GM23248 (cell line): ENCODE data around the gene ATAD1. TPM values are rescaled to one million over a fixed set of nuclear protein-coding genes. Genes with fewer than 3 reads are reported as not detected.

Experiments
- DNase-seq: peaks from one replicate; pipeline ENCODE4 v3.0.0-alpha.2; 2015
- H2AFZ ChIP-seq: fragments of 200-600 bp; sonication (generic); 2 replicates; pipeline ENCODE4 v1.6.1; 2016; ENCODE audit warnings: antibody characterized with exemption
- H3F3A ChIP-seq: fragments of 200-600 bp; sonication (generic); 2 replicates; pipeline ENCODE4 v1.6.1; 2016; ENCODE audit warnings: mild to moderate bottlenecking, antibody characterized with exemption, mixed run types; ENCODE audit not compliant: insufficient read depth
- H3K27ac ChIP-seq: fragments of 200-600 bp; sonication (generic); 2 replicates; pipeline ENCODE4 v1.5.1; 2016; ENCODE audit warnings: mild to moderate bottlenecking
- H3K27me3 ChIP-seq: fragments of 200-600 bp; sonication (generic); replicated peaks from 2 replicates; pipeline ENCODE4 v1.6.1; 2016; ENCODE audit warnings: mild to moderate bottlenecking; ENCODE audit not compliant: insufficient read depth
- H3K36me3 ChIP-seq: fragments of 200-600 bp; sonication (generic); 2 replicates; pipeline ENCODE4 v1.6.1; 2016; ENCODE audit warnings: low read depth, mild to moderate bottlenecking
- H3K4me1 ChIP-seq: fragments of 200-600 bp; sonication (generic); 2 replicates; pipeline ENCODE4 v1.6.1; 2016; ENCODE audit warnings: mild to moderate bottlenecking; ENCODE audit not compliant: insufficient read depth
- H3K4me2 ChIP-seq: fragments of 200-600 bp; sonication (generic); one replicate; pipeline ENCODE4 v1.6.1; 2016; ENCODE audit warnings: mild to moderate bottlenecking; ENCODE audit not compliant: unreplicated experiment
- H3K4me3 ChIP-seq: fragments of 200-600 bp; sonication (generic); 2 replicates; pipeline ENCODE4 v1.5.1; 2016; ENCODE audit warnings: mild to moderate bottlenecking
- H3K79me2 ChIP-seq: fragments of 200-600 bp; sonication (generic); 2 replicates; pipeline ENCODE4 v1.6.1; 2016; ENCODE audit warnings: mild to moderate bottlenecking; ENCODE audit not compliant: insufficient read depth
- H3K9ac ChIP-seq: fragments of 200-600 bp; sonication (generic); 2 replicates; pipeline ENCODE4 v1.6.1; 2016; ENCODE audit warnings: mild to moderate bottlenecking
- H3K9me2 ChIP-seq: fragments of 200-600 bp; sonication (generic); 2 replicates; pipeline ENCODE4 v1.6.1; 2016; ENCODE audit warnings: mixed run types, mild to moderate bottlenecking, moderate library complexity; ENCODE audit not compliant: insufficient read depth
- H3K9me3 ChIP-seq: fragments of 200-600 bp; sonication (generic); one replicate; pipeline ENCODE4 v1.6.1; 2017; ENCODE audit warnings: low read depth
- H4K20me1 ChIP-seq: fragments of 200-600 bp; sonication (generic); 2 replicates; pipeline ENCODE4 v1.6.0; 2016; ENCODE audit not compliant: insufficient read depth
- EZH2 ChIP-seq: fragments of 200-600 bp; sonication (generic); IDR thresholded peaks from 2 replicates; pipeline ENCODE4 v1.6.1; 2018; ENCODE audit warnings: antibody characterized with exemption, mild to moderate bottlenecking; ENCODE audit not compliant: insufficient read depth, poor library complexity, severe bottlenecking
- EZH2phosphoT487 ChIP-seq: fragments of 200-600 bp; sonication (generic); IDR thresholded peaks from 2 replicates; pipeline ENCODE4 v1.6.1; 2018; ENCODE audit warnings: antibody characterized with exemption, moderate library complexity, mild to moderate bottlenecking, low read depth; ENCODE audit not compliant: insufficient read depth
- WGBS, 2 experiments: methylation state at CpG; one replicate each; pipeline ENCODE4 v1.1.6; 2015 to 2017; ENCODE audit warnings: low lambda C conversion rate in 2 of 2, low coverage in 1 of 2; ENCODE audit errors: missing lambda C conversion rate in 2 of 2; 5-methylcytosine and 5-hydroxymethylcytosine counted together
- in situ Hi-C: fragments of 300-500 bp; cut with MboI; formaldehyde crosslinking; loops from 2 replicates; pipeline ENCODE4 v1.15.0; 2020
- polyA plus RNA-seq: library from polyadenylated mRNA; unstranded; fragments of >200 nt; fragmentation: Nextera tagmentation; extraction: Ambion mirVana; gene quantifications from 2 replicates; pipeline ENCODE4 v1.2.1, GENCODE V29; 2016
- small RNA-seq: library from RNA; depleted of rRNA; stranded (forward); fragments of <200 nt; gene quantifications from one replicate; pipeline ENCODE3, GENCODE V24; 2014; ENCODE audit warnings: low read depth, low replicate concordance
- total RNA-seq: library from RNA; depleted of rRNA; stranded (reverse); fragments of >200 nt; shearing (Covaris generic); gene quantifications from 2 replicates; pipeline ENCODE4 v1.2.3, GENCODE V29; 2014; rRNA removed

The ATAD1 gene
- total and polyA plus RNA-seq, 2 experiments from 2014 or later, result 52.4 to 66.8 TPM

GRCh38 chr10:87703771-87704170 is 114.3 kb downstream of the ATAD1 start:
- no peak overlapping the region for H3K4me3 ChIP-seq

GRCh38 chr10:87702973-87703294 is 115.1 kb downstream of the ATAD1 start:
- H3K4me3 ChIP-seq, result no peak overlapping the region
- no peaks in the 10 kb centered on the region for H4K20me1 ChIP-seq
- H3K79me2 ChIP-seq, result peaks cover 20% of the 10 kb centered on the region
- H2AFZ ChIP-seq, result no peak overlapping the region
- in situ Hi-C loops, result no loop called here
- H3F3A ChIP-seq, result peaks cover 36% of the 10 kb centered on the region; the same call in 1 of the 2 replicates
- H3K4me1 ChIP-seq, result peaks cover 29% of the 10 kb centered on the region
- DNase-seq, result no peak
- H3K27ac ChIP-seq, result no peak overlapping the region
- no peaks in the 10 kb centered on the region for H3K27me3 ChIP-seq
- H3K4me2 ChIP-seq, result no peak overlapping the region
- no peaks in the 10 kb centered on the region for H3K9me3 ChIP-seq
- H3K36me3 ChIP-seq, result no peaks in the 10 kb centered on the region
- H3K9ac ChIP-seq, result no peak overlapping the region
- WGBS, 2 experiments, result 88 to 94% methylated on average over 4 of the region's 4 CpGs
- no peak for TF ChIP-seq EZH2phosphoT487
- TF ChIP-seq EZH2, result no peak
- H3K9me2 ChIP-seq, result no peaks in the 10 kb centered on the region

More at GRCh38 chr10:87703771-87704170, 114.3 kb downstream of the ATAD1 start:
- H2AFZ ChIP-seq, result no peak overlapping the region
- no peaks in the 10 kb centered on the region for H3K27me3 ChIP-seq
- no peaks in the 10 kb centered on the region for H3K36me3 ChIP-seq
- no peaks in the 10 kb centered on the region for H3K9me2 ChIP-seq
- DNase-seq, result no peak
- H3K9me3 ChIP-seq, result no peaks in the 10 kb centered on the region
- TF ChIP-seq EZH2 (no peak), EZH2phosphoT487 (no peak)
- peaks cover 11% of the 10 kb centered on the region for H3K79me2 ChIP-seq
- H3F3A ChIP-seq, result peaks cover 27% of the 10 kb centered on the region; the same call in 1 of the 2 replicates
- no peaks in the 10 kb centered on the region for H4K20me1 ChIP-seq
- H3K9ac ChIP-seq, result no peak overlapping the region
- H3K4me2 ChIP-seq, result no peak overlapping the region
- H3K4me1 ChIP-seq, result peaks cover 29% of the 10 kb centered on the region
- 38 to 43% methylated on average over 1 of the region's 1 CpG for WGBS, 2 experiments
- no peak overlapping the region for H3K27ac ChIP-seq
- in situ Hi-C loops, result no loop called here

GRCh38 chr10:87702260-87702972 is 115.6 kb downstream of the ATAD1 start:
- H3K36me3 ChIP-seq, result no peaks in the 10 kb centered on the region
- no peak overlapping the region for H3K4me2 ChIP-seq
- H4K20me1 ChIP-seq, result no peaks in the 10 kb centered on the region
- peaks cover 37% of the 10 kb centered on the region; the same call in 1 of the 2 replicates for H3F3A ChIP-seq
- H3K79me2 ChIP-seq, result peaks cover 23% of the 10 kb centered on the region
- H3K4me3 ChIP-seq, result no peak overlapping the region
- DNase-seq, result no peak
- in situ Hi-C loops, result no loop called here
- H3K4me1 ChIP-seq, result peaks cover 29% of the 10 kb centered on the region
- 87 to 88% methylated on average over 9 of the region's 9 CpGs for WGBS, 2 experiments
- H3K9ac ChIP-seq, result no peak overlapping the region
- H3K27me3 ChIP-seq, result no peaks in the 10 kb centered on the region
- H3K9me3 ChIP-seq, result no peaks in the 10 kb centered on the region
- no peak overlapping the region for H3K27ac ChIP-seq
- no peaks in the 10 kb centered on the region for H3K9me2 ChIP-seq
- no peak overlapping the region for H2AFZ ChIP-seq
- TF ChIP-seq EZH2 (no peak), EZH2phosphoT487 (no peak)

Small RNA genes lying within 50 kb of the gene (small RNA-seq; reads per million reads assigned to genes)
- gene RN7SL78P, result not detected

Other genes starting within 250 kb of the ATAD1 start
- 63.6 and 65.9 TPM in 2 replicates for gene PAPSS2, start 158.3 kb downstream of the ATAD1 start, total RNA-seq
- gene PAPSS2, start 158.3 kb downstream of the ATAD1 start, polyA plus RNA-seq, result 81.8 and 82.3 TPM in 2 replicates
- gene KLLN, start 45.3 kb upstream of the ATAD1 start, total RNA-seq, result 1.1 TPM in 1 of 2 replicates, not detected in the other
- 0.39 and 0.56 TPM in 2 replicates for gene KLLN, start 45.3 kb upstream of the ATAD1 start, polyA plus RNA-seq
- 79.4 and 93.9 TPM in 2 replicates for gene PTEN, start 45.4 kb upstream of the ATAD1 start, total RNA-seq
- 34.9 and 35.5 TPM in 2 replicates for gene PTEN, start 45.4 kb upstream of the ATAD1 start, polyA plus RNA-seq